ENCODE results near the gene TAX1BP3. TPM values are rescaled to one million over a fixed set of nuclear protein-coding genes. Genes with fewer than 3 reads are reported as not detected.

Gene TAX1BP3
- total RNA-seq, 5 donors from 2014 or later (not counting 1 experiment from before 2014, with no cell fraction given), result 9.1 to 15.3 (median 14.6) TPM

GRCh38 chr17:3636154-3636907, 32.0 kb downstream of the TAX1BP3 start, which contains the start of the genes CTNS and SHPK:
Gene CTNS, plus strand, starts transcription at chr17:3636760. Its CDS starts 3,447 bp downstream, at chr17:3640207.
Gene SHPK, minus strand, starts transcription at chr17:3636250. Its CDS starts 31 bp downstream, at chr17:3636219.
- Histone ChIP-seq H3K27me3 (replicated peaks in 1 of 2; ENCODE audit: control insufficient read depth in 2 of 2, extremely low read depth in 1 of 2, insufficient read depth in 2 of 2, low read length in 1 of 2) (no peaks in the 10 kb centered on the region), H3K4me1 (ENCODE audit: control insufficient read depth in 1 of 2, extremely low read depth in 1 of 2, insufficient read depth in 2 of 2, low read length in 2 of 2) (peaks cover 3 to 25% of the 10 kb centered on the region in 2 experiments), H3K9me3 (no peaks in the 10 kb centered on the region), H3K27ac (ENCODE audit: low read length) (peak within 1 kb of the TSS; percentile 98), H3K4me3 (ENCODE audit: control insufficient read depth in 1 of 2, extremely low read depth in 1 of 2, low read length in 1 of 2) (peak within 1 kb of the TSS; percentile 90 to 92), H3K36me3 (ENCODE audit: control insufficient read depth in 2 of 2, extremely low read depth in 1 of 2, insufficient read depth in 1 of 2, low read length in 1 of 2) (no peaks in the 10 kb centered on the region)
- WGBS (ENCODE audit: insufficient coverage), result under 1% methylated on average over 65 of the region's 68 CpGs
- DNase-seq (peak; percentile 87 to 95 (median 92)), ATAC-seq (replicated peaks in 1 of 4) (peak; percentile 96 to 98 (median 98))
- ChIA-PET CTCF (interaction anchor here in 1 of 2 donors (0.6 to 1.4 kb wide), 9 partner anchors 11 to 850 kb away, joined by 3 to 8 read pairs (median 3); partner anchors contain the start of genes HASPIN and NCBP3), POLR2A (interaction anchor here (0.5 to 1.5 kb wide), 4 partner anchors 13 to 563 kb away, joined by 3 to 5 read pairs (median 4); no protein-coding TSS in a partner anchor)
- Mint-ChIP-seq H3K27me3 (no peaks in the 10 kb centered on the region), H3K27ac (peak within 1 kb of the TSS; percentile 99 to 100), H3K4me1 (peaks cover 23 to 37% (median 24%) of the 10 kb centered on the region in 3 donors), H3K9me3 (no peaks in the 10 kb centered on the region), H3K36me3 (peaks cover 9% of the 10 kb centered on the region), H3K4me3 (peak within 1 kb of the TSS; percentile 91 to 96 (median 96))

DNA sequence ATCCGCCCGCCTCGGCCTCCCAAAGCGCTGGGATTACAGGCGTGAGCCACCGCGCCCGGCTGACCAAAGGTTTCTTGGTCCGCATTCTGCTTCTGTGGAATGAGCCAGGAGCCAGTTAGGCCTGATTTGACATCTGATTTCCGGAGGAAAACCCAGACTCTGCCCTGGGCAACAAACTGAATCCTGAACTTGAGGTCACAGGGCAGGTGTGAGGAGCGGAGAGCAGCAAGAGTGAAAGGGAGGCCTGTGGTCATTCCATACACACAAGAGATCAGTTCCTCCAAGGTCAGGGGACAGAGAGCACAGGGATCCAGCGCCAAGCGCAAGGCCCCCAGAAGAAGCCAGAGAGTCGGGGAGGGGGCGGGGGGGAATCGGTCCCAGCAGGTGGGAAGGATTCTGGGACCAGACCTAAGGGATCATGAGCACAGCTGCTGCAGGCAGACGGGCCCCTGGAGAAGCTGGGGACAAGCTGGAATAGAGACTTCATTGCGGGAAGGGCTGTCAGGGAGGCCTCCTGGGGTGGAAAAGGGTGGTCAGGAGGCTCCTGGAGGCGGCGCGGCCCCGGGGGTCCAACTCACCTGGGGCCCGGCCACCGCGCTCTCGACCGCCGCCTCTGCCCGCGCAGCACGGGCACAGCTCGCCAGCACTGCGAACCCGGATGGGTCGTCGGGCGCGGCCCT, 32.8 kb downstream of the TAX1BP3 start:
- Mint-ChIP-seq H3K4me3 (peak overlapping the region; percentile 91 to 96 (median 96)), H3K9me3 (no peaks in the 10 kb centered on the region), H3K36me3 (peaks cover 9% of the 10 kb centered on the region), H3K27me3 (no peaks in the 10 kb centered on the region), H3K27ac (peak overlapping the region in 1 of 2 donors; percentile 36), H3K4me1 (peaks cover 23 to 37% (median 24%) of the 10 kb centered on the region in 3 donors)
- ATAC-seq (replicated peaks in 1 of 4) (peak in 3 of 4 experiments; percentile 28 to 30 (median 29)), DNase-seq (peak in 3 of 35 experiments; percentile 1 to 5 (median 1))
- ChIA-PET POLR2A (no interaction called here), CTCF (interaction anchor here in 1 of 2 donors (0.6 to 1.4 kb wide), 3 partner anchors 88 to 564 kb away, joined by 3 to 8 read pairs (median 4); partner anchors contain the start of genes HASPIN and NCBP3)
- Histone ChIP-seq H3K4me1 (ENCODE audit: control insufficient read depth in 1 of 2, extremely low read depth in 1 of 2, insufficient read depth in 2 of 2, low read length in 2 of 2) (peaks cover 3 to 25% of the 10 kb centered on the region in 2 experiments), H3K36me3 (ENCODE audit: control insufficient read depth in 2 of 2, extremely low read depth in 1 of 2, insufficient read depth in 1 of 2, low read length in 1 of 2) (peaks cover 0 to 2% of the 10 kb centered on the region in 2 donors), H3K27me3 (replicated peaks in 1 of 2; ENCODE audit: control insufficient read depth in 2 of 2, extremely low read depth in 1 of 2, insufficient read depth in 2 of 2, low read length in 1 of 2) (no peaks in the 10 kb centered on the region), H3K4me3 (ENCODE audit: control insufficient read depth in 1 of 2, extremely low read depth in 1 of 2, low read length in 1 of 2) (peak overlapping the region; percentile 90 to 92), H3K27ac (ENCODE audit: low read length) (no peak overlapping the region), H3K9me3 (no peaks in the 10 kb centered on the region)
- WGBS (ENCODE audit: insufficient coverage), result 24% methylated on average over 38 of the region's 38 CpGs

DNA sequence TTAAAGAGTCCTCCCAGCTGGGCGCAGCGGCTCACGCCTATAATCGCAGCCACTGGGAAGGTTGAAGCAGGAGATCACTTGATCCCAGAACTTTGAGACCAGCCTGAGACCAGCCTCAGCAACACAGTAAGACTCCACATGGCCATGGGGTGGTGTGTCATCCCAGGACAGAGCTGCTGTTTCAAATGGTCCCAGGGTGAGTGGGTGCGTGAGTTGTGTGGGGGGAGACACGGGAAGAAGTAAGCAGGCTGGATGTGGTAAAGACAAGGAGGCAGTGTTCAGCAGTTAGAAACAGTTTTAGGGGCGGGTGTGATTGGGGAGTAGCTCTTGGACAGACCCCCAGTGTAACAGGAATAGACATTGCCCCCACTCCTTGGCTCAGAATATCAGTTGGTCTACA, 36.1 kb downstream of the TAX1BP3 start:
- H3K27me3 Mint-ChIP-seq, result no peaks in the 10 kb centered on the region
- no peak overlapping the region for H3K4me3 ChIP-seq (ENCODE audit: control insufficient read depth in 1 of 2, extremely low read depth in 1 of 2, low read length in 1 of 2)
- no peaks in the 10 kb centered on the region for H3K27me3 ChIP-seq (replicated peaks in 1 of 2; ENCODE audit: control insufficient read depth in 2 of 2, extremely low read depth in 1 of 2, insufficient read depth in 2 of 2, low read length in 1 of 2)
- 97% methylated on average over 7 of the region's 7 CpGs for WGBS (ENCODE audit: insufficient coverage)
- peaks cover 15 to 24% (median 18%) of the 10 kb centered on the region in 3 donors for H3K4me1 Mint-ChIP-seq
- H3K9me3 Mint-ChIP-seq, result no peaks in the 10 kb centered on the region
- DNase-seq, result no peak
- peaks cover 14% of the 10 kb centered on the region for H3K36me3 Mint-ChIP-seq
- peaks cover 3 to 19% of the 10 kb centered on the region in 2 experiments for H3K4me1 ChIP-seq (ENCODE audit: control insufficient read depth in 1 of 2, extremely low read depth in 1 of 2, insufficient read depth in 2 of 2, low read length in 2 of 2)
- no peak for ATAC-seq (replicated peaks in 1 of 4)
- H3K36me3 ChIP-seq (ENCODE audit: control insufficient read depth in 2 of 2, extremely low read depth in 1 of 2, insufficient read depth in 1 of 2, low read length in 1 of 2), result peaks cover 2 to 11% of the 10 kb centered on the region in 2 donors
- H3K27ac ChIP-seq (ENCODE audit: low read length), result no peak overlapping the region
- H3K27ac Mint-ChIP-seq, result no peak overlapping the region
- ChIA-PET CTCF (no interaction called here), POLR2A (no interaction called here)
- no peak overlapping the region for H3K4me3 Mint-ChIP-seq
- no peaks in the 10 kb centered on the region for H3K9me3 ChIP-seq

DNA sequence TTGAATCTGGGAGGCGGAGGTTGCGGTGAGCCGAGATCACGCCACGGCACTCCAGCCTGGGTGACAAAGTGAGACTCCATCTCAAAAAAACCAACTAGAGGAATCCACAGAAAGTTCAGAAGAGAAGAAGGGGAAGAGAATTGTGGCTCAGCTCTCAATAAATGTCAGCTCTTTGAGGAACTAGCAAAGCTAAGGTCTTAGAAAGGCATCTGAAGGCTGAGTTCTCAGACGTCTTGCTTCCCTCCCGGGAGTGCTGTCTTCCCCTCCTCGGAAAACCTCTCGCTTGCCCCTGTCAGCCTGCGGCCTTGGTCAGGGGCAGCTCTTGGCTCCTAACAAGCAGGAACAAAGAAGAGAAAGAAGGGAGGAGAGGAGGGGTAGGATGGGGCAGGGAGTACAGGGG, 37.6 kb downstream of the TAX1BP3 start:
- POLR2A ChIA-PET, result no interaction called here
- Histone ChIP-seq H3K36me3 (ENCODE audit: control insufficient read depth in 2 of 2, extremely low read depth in 1 of 2, insufficient read depth in 1 of 2, low read length in 1 of 2) (peaks cover 2 to 13% of the 10 kb centered on the region in 2 donors), H3K27me3 (replicated peaks in 1 of 2; ENCODE audit: control insufficient read depth in 2 of 2, extremely low read depth in 1 of 2, insufficient read depth in 2 of 2, low read length in 1 of 2) (no peaks in the 10 kb centered on the region), H3K9me3 (no peaks in the 10 kb centered on the region), H3K27ac (ENCODE audit: low read length) (no peak overlapping the region), H3K4me3 (ENCODE audit: control insufficient read depth in 1 of 2, extremely low read depth in 1 of 2, low read length in 1 of 2) (no peak overlapping the region), H3K4me1 (ENCODE audit: control insufficient read depth in 1 of 2, extremely low read depth in 1 of 2, insufficient read depth in 2 of 2, low read length in 2 of 2) (peaks cover 3 to 13% of the 10 kb centered on the region in 2 experiments)
- H3K27ac Mint-ChIP-seq, result no peak overlapping the region
- CTCF ChIA-PET, result no interaction called here
- H3K27me3 Mint-ChIP-seq, result no peaks in the 10 kb centered on the region
- H3K9me3 Mint-ChIP-seq, result no peaks in the 10 kb centered on the region
- H3K4me1 Mint-ChIP-seq, result peaks cover 11 to 20% (median 15%) of the 10 kb centered on the region in 3 donors
- 83% methylated on average over 2 of the region's 10 CpGs for WGBS (ENCODE audit: insufficient coverage)
- ATAC-seq (replicated peaks in 1 of 4) (no peak), DNase-seq (no peak)
- H3K4me3 Mint-ChIP-seq, result no peak overlapping the region
- peaks cover 23% of the 10 kb centered on the region for H3K36me3 Mint-ChIP-seq

- no peak overlapping the region for H3K27ac Mint-ChIP-seq
- ChIA-PET POLR2A (no interaction called here), CTCF (no interaction called here)
- peaks cover 37% of the 10 kb centered on the region for H3K36me3 Mint-ChIP-seq
- peaks cover 0 to 5% (median 3%) of the 10 kb centered on the region in 3 donors for H3K4me1 Mint-ChIP-seq
- no peak overlapping the region for H3K27ac ChIP-seq (ENCODE audit: low read length)
- no peaks in the 10 kb centered on the region for H3K27me3 ChIP-seq (replicated peaks in 1 of 2; ENCODE audit: control insufficient read depth in 2 of 2, extremely low read depth in 1 of 2, insufficient read depth in 2 of 2, low read length in 1 of 2)
- 96% methylated on average over 5 of the region's 11 CpGs for WGBS (ENCODE audit: insufficient coverage)
- no peak for ATAC-seq (replicated peaks in 1 of 4)
- no peaks in the 10 kb centered on the region for H3K4me1 ChIP-seq (ENCODE audit: control insufficient read depth in 1 of 2, extremely low read depth in 1 of 2, insufficient read depth in 2 of 2, low read length in 2 of 2)
- DNase-seq, result no peak
- peaks cover 13 to 31% of the 10 kb centered on the region in 2 donors for H3K36me3 ChIP-seq (ENCODE audit: control insufficient read depth in 2 of 2, extremely low read depth in 1 of 2, insufficient read depth in 1 of 2, low read length in 1 of 2)
- H3K4me3 Mint-ChIP-seq, result no peak overlapping the region
- H3K4me3 ChIP-seq (ENCODE audit: control insufficient read depth in 1 of 2, extremely low read depth in 1 of 2, low read length in 1 of 2), result no peak overlapping the region
- H3K9me3 ChIP-seq, result no peaks in the 10 kb centered on the region
- H3K9me3 Mint-ChIP-seq, result no peaks in the 10 kb centered on the region
- no peaks in the 10 kb centered on the region for H3K27me3 Mint-ChIP-seq
These were observed 40.6 kb downstream of the TAX1BP3 start for GRCh38 chr17:3627769-3628167.

Measured in T-cell (primary cell).